Fibroblast of peridontal ligament (primary cell): ENCODE results near the gene FNDC3B.
"Not testable (repeated sequence)": the region's sequence is repeated elsewhere in the genome, so short reads cannot be mapped to it uniquely, and the experiment has no call there.

Source experiments
- DNase-seq: peaks from one replicate; pipeline ENCODE4 v3.0.0-alpha.2; 2010; ENCODE audit errors: extremely low read depth

FNDC3B gene

GRCh38 chr3:172235698-172236097 is 196.3 kb downstream of the FNDC3B start:
- no peak for DNase-seq

- DNase-seq, result no peak
Observed at GRCh38 chr3:172236771-172237742, 197.7 kb downstream of the FNDC3B start.

- no peak for DNase-seq
Observed at GRCh38 chr3:172238188-172238587, 198.8 kb downstream of the FNDC3B start.

- no peak for DNase-seq
Observed at GRCh38 chr3:172239218-172239790, 199.9 kb downstream of the FNDC3B start.

- DNase-seq, result no peak
Observed at GRCh38 chr3:172241405-172241804, 202.0 kb downstream of the FNDC3B start.

DNA sequence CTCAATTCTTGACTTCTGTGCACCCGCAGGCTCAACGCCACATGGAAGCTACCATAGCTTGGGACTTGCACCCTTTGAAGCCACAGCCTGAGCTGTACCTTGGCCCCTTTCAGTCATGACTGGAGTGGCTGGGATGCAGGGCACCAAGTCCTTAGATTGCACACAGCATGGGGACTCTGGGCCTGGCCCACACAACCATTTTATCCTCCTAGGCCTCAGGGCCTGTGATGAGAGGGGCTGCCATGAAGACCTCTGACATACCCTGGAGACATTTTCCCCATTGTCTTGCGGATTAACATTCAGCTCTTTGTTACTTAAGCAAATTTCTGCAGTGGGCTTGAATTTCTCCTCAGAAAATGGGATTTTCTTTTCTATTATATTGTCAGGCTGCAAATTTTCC is 203.1 kb downstream of the FNDC3B start:
- DNase-seq, result not testable (repeated sequence)

GRCh38 chr3:172243376-172243775 is 204.0 kb downstream of the FNDC3B start:
- DNase-seq, result not testable (repeated sequence)

GRCh38 chr3:172244011-172244410 is 204.6 kb downstream of the FNDC3B start:
- no peak for DNase-seq

GRCh38 chr3:172245241-172245640 is 205.9 kb downstream of the FNDC3B start:
- no peak for DNase-seq

DNA sequence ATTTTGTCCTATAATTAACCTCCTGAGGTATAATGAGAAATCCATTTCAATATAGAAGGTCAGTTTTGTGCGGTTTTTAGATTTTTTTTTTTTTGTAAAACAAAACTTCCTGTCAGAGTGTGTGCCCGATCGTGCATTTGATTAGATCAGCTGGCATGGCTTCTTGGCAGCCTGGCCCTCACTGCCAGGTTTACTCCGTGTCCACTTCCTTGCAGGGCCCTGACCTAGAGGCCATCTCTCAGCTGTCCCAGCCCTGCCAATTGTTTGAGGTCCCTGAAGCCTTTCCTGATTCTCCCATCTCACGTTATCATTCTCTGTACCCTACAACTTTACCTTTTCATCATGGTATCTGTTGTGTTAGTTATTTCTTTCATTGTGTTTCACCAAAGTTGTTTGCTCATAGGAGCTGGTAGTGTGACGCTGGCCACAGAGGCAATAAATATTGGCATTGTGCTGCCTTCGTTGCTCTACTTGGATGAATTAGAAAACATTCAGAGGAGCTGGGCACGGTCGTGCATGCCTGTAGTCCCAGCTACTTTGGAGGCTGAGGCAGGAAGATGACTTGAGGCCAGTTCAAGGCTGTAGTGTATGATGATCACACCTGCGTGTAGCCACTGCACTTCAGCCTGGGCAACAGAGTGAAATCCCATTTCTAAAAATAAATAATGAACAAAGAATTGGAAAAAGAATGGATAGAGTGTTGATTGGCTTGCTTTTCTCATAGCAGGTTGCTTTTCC is 206.9 kb downstream of the FNDC3B start:
- DNase-seq, result no peak

GRCh38 chr3:172247525-172248274 is 208.3 kb downstream of the FNDC3B start:
- no peak for DNase-seq

DNA sequence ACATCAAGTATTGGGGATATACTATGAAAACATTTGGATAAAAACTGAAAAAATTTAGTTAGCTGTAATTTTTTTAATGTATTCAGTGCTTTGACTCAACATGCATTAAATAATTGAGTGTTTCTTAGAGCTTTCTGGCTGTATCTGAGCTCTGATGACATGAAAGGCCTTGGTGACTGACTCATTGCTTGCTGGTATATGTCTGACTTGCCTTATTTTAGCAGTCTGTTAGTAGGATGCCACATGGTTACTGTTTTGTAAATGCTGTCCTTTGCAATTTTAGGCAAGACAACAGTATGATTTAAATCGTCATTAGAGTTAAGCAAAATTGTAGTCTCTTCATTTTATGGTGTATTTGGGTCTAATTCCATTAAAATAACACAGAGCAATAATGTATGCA is 209.7 kb downstream of the FNDC3B start:
- peak; percentile 70 for DNase-seq

DNA sequence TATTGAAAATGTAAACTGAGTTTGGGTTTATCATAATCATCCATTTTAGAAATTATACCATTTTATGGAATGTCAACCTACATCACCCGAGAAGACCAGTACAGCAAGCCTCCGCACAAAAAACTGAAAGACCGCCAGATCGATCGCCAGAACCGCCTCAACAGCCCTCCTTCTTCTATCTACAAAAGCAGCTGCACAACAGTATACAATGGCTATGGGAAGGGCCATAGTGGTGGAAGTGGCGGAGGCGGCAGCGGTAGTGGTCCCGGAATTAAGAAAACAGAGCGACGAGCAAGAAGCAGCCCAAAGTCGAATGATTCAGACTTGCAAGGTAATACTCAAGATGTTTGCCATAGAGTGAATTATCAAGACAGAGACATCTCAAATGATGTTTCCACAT is 211.8 kb downstream of the FNDC3B start:
- DNase-seq, result no peak

DNA sequence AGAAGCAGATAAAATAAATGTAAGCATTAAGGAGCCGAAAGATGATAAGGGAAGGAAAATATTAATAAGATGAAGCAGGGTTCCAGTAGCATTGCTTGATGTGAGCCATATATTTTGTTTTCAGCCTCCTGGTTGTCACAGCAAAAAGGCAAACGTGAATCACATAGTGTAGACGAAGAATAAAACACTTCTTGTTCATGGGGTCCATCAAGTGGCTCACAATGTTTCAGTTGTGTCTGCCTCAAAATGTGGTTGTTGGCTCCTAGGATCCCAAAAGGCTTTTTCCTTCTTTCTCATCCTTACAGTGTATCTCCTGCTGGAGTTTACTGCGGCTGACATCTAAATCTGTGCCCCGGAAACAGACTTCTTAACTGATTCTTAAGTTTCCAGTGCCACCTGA is 213.8 kb downstream of the FNDC3B start:
- DNase-seq, result no peak

DNA sequence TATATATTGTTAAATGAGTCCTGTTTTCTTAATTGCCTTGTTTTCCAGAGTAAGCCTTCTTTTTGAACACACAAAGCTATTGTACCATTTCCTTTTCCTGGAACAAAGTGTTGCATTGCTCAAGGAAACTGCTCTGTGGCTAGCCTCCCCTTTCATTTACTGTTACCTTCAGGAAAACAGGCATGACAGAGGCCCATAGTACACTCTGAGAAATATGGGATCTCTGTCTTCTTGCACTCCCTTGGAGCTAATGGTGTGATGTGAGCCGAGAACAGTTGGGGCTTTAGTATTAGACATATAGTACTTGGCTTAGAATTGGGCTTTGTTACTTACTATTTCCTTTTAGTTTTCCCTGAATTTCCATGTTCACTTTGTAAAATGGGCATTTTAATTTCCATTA is 215.2 kb downstream of the FNDC3B start:
- DNase-seq, result no peak

GRCh38 chr3:172255321-172255720 is 215.9 kb downstream of the FNDC3B start:
- not testable (repeated sequence) for DNase-seq

- peak; percentile 90 for DNase-seq
Observed at GRCh38 chr3:172256101-172256734, 216.8 kb downstream of the FNDC3B start.

GRCh38 chr3:172257648-172258400 is 218.4 kb downstream of the FNDC3B start:
- DNase-seq, result peak; percentile 37

DNA sequence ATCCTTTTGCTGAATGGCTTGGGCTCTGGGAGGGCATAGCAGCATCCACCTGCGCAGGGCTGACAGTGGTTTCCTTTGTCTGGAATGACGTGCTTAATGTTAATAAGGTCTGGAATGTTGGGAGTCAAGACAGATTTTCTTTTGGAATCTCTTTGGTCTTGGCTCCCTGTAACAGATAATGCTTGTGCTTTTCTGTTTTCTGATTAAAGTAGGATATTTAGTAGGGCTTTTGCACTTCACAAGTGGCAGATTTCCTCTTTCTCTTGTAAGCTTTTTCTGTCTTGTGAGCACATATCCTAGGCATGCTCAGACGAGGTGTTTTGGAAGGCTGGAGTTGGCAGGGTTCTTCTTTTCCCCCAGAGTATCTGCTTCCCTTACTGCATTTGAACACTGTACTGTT is 219.2 kb downstream of the FNDC3B start:
- DNase-seq, result peak; percentile 40

DNA sequence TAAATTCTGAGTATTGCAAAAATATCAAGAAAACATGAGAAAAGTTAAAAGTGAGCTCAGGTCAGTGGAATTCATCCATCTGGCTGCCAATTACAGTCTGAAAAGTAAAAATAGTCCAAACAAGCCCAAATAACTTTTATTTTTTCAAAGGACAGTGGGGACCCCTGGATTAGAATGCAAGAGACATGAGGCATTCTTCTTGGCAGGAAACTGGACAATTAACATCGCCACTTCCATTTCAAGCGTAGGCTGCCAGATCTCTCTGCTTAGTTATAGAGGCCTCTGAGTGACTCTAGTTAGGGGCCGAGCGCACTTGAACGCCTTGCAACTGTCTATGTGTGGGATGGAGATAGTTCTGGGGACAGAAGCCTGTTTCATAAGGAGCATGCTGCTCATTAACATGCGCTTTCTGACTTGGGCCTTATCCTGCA is 219.7 kb downstream of the FNDC3B start:
- peak; percentile 37 for DNase-seq
